Measurements from ENCODE around the gene VPS13D. TPM values are rescaled to one million over a fixed set of nuclear protein-coding genes. Genes with fewer than 3 reads are reported as not detected.
A peak's percentile ranks its signal among the peaks of the same experiment; 100 is the strongest.

VPS13D gene
- total and polyA plus RNA-seq, 5 experiments from 2014 or later: 5.3 to 64.9 (median 7.5) TPM

GRCh38 chr1:12549460-12550349 lies 319.9 kb downstream of the VPS13D start:
- POLR2A ChIA-PET: interaction anchor here (0.5 kb wide), 1 partner anchor 68 kb away, joined by 3 read pairs; no protein-coding TSS in a partner anchor
- ATAC-seq: no peak
- H3K27me3 Mint-ChIP-seq: peaks cover 0 to 2% (median 0%) of the 10 kb centered on the region in 5 donors
- no peaks in the 10 kb centered on the region for H3K36me3 Mint-ChIP-seq
- peak overlapping the region in 3 of 10 donors; percentile 16 to 52 (median 17) for H3K27ac Mint-ChIP-seq
- H3K9me3 Mint-ChIP-seq: no peaks in the 10 kb centered on the region
- H3K4me1 Mint-ChIP-seq: peaks cover 0 to 4% (median 2%) of the 10 kb centered on the region in 4 donors
- no peak for DNase-seq
- no peak overlapping the region for H3K4me3 Mint-ChIP-seq

GRCh38 chr1:12551584-12551983 lies 321.8 kb downstream of the VPS13D start:
- DNase-seq (no peak), ATAC-seq (no peak)
- no peak overlapping the region for H3K27ac Mint-ChIP-seq
- peaks cover 0 to 3% (median 0%) of the 10 kb centered on the region in 4 donors for H3K4me1 Mint-ChIP-seq
- no peaks in the 10 kb centered on the region for H3K36me3 Mint-ChIP-seq
- H3K27me3 Mint-ChIP-seq: peaks cover 0 to 2% (median 0%) of the 10 kb centered on the region in 5 donors
- POLR2A ChIA-PET: no interaction called here
- H3K9me3 Mint-ChIP-seq: no peaks in the 10 kb centered on the region
- no peak overlapping the region for H3K4me3 Mint-ChIP-seq

GRCh38 chr1:12552111-12552888 lies 322.5 kb downstream of the VPS13D start:
- POLR2A ChIA-PET: no interaction called here
- no peak overlapping the region for H3K4me3 Mint-ChIP-seq
- no peaks in the 10 kb centered on the region for H3K9me3 Mint-ChIP-seq
- H3K4me1 Mint-ChIP-seq: peaks cover 0 to 3% (median 0%) of the 10 kb centered on the region in 4 donors
- ATAC-seq (no peak), DNase-seq (no peak)
- peak overlapping the region in 3 of 10 donors; percentile 12 to 62 (median 20) for H3K27ac Mint-ChIP-seq
- H3K27me3 Mint-ChIP-seq: no peaks in the 10 kb centered on the region
- H3K36me3 Mint-ChIP-seq: no peaks in the 10 kb centered on the region

DNA sequence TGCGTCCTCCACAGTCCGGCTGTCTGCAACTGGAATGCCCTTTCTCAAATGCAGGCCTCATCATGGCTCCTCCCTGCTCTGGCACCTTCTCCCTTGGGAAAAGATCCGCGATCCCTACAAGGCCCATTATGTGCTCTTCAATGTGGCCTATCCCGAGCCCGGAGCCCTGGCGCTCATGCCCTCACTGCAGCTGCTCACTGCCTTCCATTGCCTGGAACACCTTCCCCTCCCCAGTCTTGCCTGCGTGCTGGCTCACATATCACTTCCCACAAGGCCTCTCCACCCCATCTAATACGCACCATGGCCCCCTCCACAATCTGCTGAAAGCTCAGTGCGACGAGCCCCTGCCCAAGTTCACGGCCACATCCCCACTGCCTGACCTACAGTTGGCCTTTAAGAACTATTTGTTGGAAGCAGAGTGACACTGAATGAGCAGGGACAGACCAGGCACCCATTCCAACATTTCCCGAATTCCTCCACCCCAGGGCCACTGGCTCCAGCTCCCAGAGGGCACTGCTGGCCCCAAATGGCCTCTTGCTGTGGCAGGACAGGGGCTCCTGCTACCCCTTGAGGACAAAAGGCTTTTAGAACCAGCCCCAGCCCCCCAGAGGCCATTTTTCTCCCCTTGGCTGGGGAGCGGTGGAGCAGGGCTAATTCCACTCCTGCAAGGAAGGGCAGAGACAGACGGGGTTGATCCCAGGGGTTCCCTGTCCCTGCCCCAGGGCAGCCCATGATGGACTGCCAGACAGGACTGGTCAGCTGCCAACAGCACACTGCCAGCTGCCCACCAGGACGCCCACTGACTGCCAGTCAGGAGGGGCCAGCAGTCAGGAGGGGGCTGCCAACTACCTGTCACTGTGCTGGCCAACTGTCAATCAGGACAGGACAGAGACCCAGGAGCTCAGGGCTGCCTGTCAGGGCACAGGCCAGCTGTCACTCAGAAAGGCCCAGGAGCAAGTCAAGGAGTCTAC lies 323.4 kb downstream of the VPS13D start:
- POLR2A ChIA-PET: no interaction called here
- H3K9me3 Mint-ChIP-seq: no peaks in the 10 kb centered on the region
- peak overlapping the region in 2 of 10 donors; percentile 12 to 76 for H3K27ac Mint-ChIP-seq
- no peaks in the 10 kb centered on the region for H3K36me3 Mint-ChIP-seq
- no peak overlapping the region for H3K4me3 Mint-ChIP-seq
- H3K27me3 Mint-ChIP-seq: no peaks in the 10 kb centered on the region
- ATAC-seq (no peak), DNase-seq (no peak)
- peaks cover 0 to 3% (median 0%) of the 10 kb centered on the region in 4 donors for H3K4me1 Mint-ChIP-seq

- POLR2A ChIA-PET: no interaction called here
- Mint-ChIP-seq H3K27me3 (no peaks in the 10 kb centered on the region), H3K36me3 (no peaks in the 10 kb centered on the region), H3K27ac (peak overlapping the region in 1 of 10 donors; percentile 12), H3K4me1 (peaks cover 0 to 3% (median 0%) of the 10 kb centered on the region in 4 donors), H3K4me3 (no peak overlapping the region), H3K9me3 (no peaks in the 10 kb centered on the region)
- ATAC-seq (no peak), DNase-seq (no peak)
Measured at GRCh38 chr1:12553963-12554362, 324.1 kb downstream of the VPS13D start.

DNA sequence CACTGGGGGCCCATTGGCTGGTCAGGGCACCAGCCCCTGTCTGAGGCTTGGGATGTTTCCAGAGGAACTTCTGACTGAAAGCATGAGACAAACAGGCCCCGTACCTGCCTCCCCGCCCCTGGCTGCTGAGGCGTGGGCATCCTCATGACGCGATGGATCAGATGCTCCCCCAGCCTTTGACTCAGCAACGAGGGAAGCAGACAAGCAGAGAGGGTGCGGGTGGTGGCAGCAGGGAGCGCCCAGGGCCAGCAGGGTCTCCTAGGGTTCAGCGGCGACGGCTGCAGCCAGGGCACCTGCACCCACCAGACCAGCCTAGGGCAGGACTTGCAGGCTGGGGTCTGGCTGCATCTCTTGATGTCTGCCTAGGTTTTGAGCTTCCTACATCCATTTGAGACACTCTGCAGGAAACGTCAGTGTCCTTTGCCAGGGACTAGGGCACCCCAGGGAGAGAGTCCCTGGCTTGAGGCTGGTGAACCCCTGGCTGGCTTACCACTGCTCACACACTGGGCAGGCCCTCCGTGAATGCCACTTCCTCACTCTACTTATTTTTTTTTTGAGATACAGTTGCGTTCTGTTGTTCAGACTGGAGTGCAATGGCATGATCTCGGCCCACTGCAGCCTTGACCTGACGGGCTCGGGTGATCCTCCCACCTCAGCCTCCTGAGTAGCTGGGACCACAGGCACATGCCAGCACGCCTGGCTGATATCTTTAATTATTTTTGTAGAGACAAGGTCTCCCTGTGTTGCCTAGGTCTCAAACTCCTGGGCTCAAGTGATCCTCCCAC lies 324.9 kb downstream of the VPS13D start:
- Mint-ChIP-seq H3K27ac (peak overlapping the region in 1 of 10 donors; percentile 33), H3K27me3 (no peaks in the 10 kb centered on the region), H3K36me3 (no peaks in the 10 kb centered on the region), H3K4me3 (no peak overlapping the region), H3K4me1 (peaks cover 0 to 3% (median 0%) of the 10 kb centered on the region in 4 donors), H3K9me3 (no peaks in the 10 kb centered on the region)
- ATAC-seq (no peak), DNase-seq (no peak)
- POLR2A ChIA-PET: no interaction called here

DNA sequence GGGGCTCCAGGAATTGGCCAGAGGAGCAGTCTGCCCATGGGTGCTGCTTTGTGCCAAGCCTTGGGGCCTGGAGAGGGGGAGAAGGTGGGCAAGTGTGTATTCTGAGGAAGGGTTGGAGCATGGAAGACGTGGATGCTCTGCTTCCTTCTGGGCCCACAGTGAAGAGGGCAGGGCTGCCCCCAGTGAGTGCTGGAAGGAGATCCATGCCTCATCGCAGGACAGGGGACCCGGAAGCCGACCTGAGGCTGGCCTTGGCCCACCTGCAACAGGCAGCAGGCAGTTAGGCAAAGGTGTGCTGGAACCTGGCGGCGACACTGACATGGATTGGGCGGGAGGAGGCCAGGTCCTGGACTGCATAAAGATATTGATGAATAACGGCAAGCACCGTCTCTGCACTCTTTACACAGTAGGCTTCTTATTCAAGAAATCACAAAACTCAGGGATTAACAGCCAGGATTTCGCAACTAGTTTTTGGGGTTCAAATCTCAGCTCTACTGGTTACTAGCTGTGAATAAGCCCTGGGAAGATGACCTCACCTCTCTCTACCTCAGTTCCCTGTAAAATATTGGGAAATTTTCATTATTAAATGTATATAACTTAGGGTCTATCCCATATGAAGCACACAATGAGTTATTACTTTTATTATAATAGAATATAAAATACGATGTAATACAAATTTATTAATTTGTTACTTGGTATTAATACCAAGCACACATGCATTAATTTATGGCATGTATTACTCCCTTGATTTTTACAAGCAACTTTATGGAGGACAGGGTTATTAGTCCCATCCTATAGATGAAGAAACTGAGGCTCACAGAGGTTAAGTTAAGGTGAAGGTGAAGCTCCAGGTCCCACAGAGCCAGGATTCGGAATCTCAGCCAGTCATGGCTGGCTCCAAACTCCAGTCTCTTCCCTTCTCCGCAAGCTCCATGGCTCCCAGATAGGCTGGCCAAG lies 325.9 kb downstream of the VPS13D start:
- Mint-ChIP-seq H3K4me1 (peaks cover 0 to 3% (median 0%) of the 10 kb centered on the region in 4 donors), H3K36me3 (no peaks in the 10 kb centered on the region), H3K27me3 (no peaks in the 10 kb centered on the region), H3K9me3 (peaks cover 0 to 3% (median 0%) of the 10 kb centered on the region in 9 donors), H3K27ac (peak overlapping the region in 2 of 10 donors; percentile 69 to 75), H3K4me3 (no peak overlapping the region)
- DNase-seq: no peak
- POLR2A ChIA-PET: no interaction called here
- ATAC-seq: no peak

GRCh38 chr1:12556368-12556930 lies 326.6 kb downstream of the VPS13D start:
- POLR2A ChIA-PET: no interaction called here
- Mint-ChIP-seq H3K27ac (peak overlapping the region in 1 of 10 donors; percentile 47), H3K36me3 (no peaks in the 10 kb centered on the region), H3K9me3 (peaks cover 0 to 4% (median 0%) of the 10 kb centered on the region in 9 donors), H3K4me3 (no peak overlapping the region), H3K4me1 (peaks cover 0 to 3% (median 0%) of the 10 kb centered on the region in 4 donors), H3K27me3 (no peaks in the 10 kb centered on the region)
- DNase-seq (no peak), ATAC-seq (no peak)

- Mint-ChIP-seq H3K9me3 (peaks cover 0 to 8% (median 3%) of the 10 kb centered on the region in 9 donors), H3K36me3 (peaks cover 0 to 3% (median under 1%) of the 10 kb centered on the region in 3 donors), H3K27me3 (no peaks in the 10 kb centered on the region), H3K27ac (peak overlapping the region in 4 of 10 donors; percentile 20 to 73 (median 42)), H3K4me3 (no peak overlapping the region), H3K4me1 (peaks cover 0 to 3% (median 0%) of the 10 kb centered on the region in 4 donors)
- DNase-seq (no peak), ATAC-seq (no peak)
- POLR2A ChIA-PET: no interaction called here
Measured at GRCh38 chr1:12556957-12557935, 327.4 kb downstream of the VPS13D start.

DNA sequence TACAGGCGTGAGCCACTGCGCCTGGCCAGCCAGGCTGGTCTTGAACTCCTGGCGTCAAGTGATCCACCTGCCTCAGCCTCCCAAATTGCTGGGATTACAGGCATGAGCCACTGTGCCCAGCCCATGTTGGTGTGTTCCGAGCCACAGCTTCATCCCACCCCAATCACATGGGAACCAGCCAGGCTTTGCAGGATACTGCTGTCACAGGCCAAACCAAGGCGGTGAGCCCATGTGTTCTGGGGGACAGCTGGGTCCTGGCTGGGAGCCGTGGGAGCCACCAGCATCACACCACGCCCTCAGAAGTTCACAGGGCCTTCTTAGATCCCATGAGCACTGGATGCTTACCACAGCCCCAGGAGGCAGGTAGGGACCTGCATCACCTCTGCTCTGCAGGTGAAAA lies 331.3 kb downstream of the VPS13D start:
- POLR2A ChIA-PET: no interaction called here
- ATAC-seq: no peak
- Mint-ChIP-seq H3K27ac (no peak overlapping the region), H3K4me3 (no peak overlapping the region), H3K27me3 (no peaks in the 10 kb centered on the region), H3K4me1 (peaks cover 0 to 2% (median 0%) of the 10 kb centered on the region in 4 donors), H3K36me3 (peaks cover 4 to 21% (median 19%) of the 10 kb centered on the region in 3 donors), H3K9me3 (peaks cover 0 to 37% (median 16%) of the 10 kb centered on the region in 9 donors)
- DNase-seq: no peak
